Brain microvascular endothelial cell (primary cell): Measurements from ENCODE around the gene CCDC85A.

Experiments used
- DNase-seq: peaks from one replicate; pipeline ENCODE4 v3.0.0-alpha.2; 2020
- H3K27ac ChIP-seq: fragments of 250-450 bp; sonication (Bioruptor Pico); 2 replicates; pipeline ENCODE4 v1.5.1; 2020; ENCODE audit warnings: mild to moderate bottlenecking, moderate library complexity
- H3K27me3 ChIP-seq: fragments of 250-450 bp; sonication (Bioruptor Pico); replicated peaks from 2 replicates; pipeline ENCODE4 v1.5.1; 2020; ENCODE audit warnings: mild to moderate bottlenecking
- H3K36me3 ChIP-seq: fragments of 250-450 bp; sonication (Bioruptor Pico); replicated peaks from 2 replicates; pipeline ENCODE4 v1.5.1; 2020; ENCODE audit warnings: mild to moderate bottlenecking
- H3K4me3 ChIP-seq: 2 replicates; pipeline ENCODE4 v1.5.1; 2011; ENCODE audit warnings: low read depth, mild to moderate bottlenecking, control low read depth, low read length, moderate library complexity
- in situ Hi-C: cut with HindIII; loops from 2 replicates; pipeline ENCODE4 v1.10.0; 2017; ENCODE audit warnings: low sequenced_read_pairs, low pct_ligation_motif_present
- TF ChIP-seq, protein P1 (sequence below): IDR thresholded peaks from 2 replicates; pipeline ENCODE4 v1.5.1; 2011; ENCODE audit warnings: low read depth, mild to moderate bottlenecking, moderate library complexity, low read length, control low read depth, inconsistent platforms; ENCODE audit errors: missing control alignments

The CCDC85A gene

DNA sequence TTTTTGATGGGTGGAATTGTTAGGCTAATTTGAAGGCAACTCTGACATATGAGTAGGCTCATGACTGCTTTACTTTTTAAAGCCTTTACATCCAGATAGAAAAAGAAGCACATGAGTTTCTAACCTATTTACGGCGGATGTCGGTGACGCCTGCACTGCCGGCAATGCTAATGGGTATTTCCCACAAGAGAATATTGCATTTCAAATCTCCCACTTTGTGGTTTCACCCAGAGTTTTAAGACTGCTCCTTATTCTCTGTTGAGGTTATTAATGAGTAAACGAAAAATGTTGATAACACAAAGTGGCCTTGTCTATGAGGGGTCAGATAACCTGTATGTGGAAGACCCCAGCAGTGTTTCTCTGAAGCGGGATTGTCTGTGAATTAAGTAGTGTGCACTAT lies 14.0 kb downstream of the CCDC85A start:
- TF ChIP-seq, protein P1, sequence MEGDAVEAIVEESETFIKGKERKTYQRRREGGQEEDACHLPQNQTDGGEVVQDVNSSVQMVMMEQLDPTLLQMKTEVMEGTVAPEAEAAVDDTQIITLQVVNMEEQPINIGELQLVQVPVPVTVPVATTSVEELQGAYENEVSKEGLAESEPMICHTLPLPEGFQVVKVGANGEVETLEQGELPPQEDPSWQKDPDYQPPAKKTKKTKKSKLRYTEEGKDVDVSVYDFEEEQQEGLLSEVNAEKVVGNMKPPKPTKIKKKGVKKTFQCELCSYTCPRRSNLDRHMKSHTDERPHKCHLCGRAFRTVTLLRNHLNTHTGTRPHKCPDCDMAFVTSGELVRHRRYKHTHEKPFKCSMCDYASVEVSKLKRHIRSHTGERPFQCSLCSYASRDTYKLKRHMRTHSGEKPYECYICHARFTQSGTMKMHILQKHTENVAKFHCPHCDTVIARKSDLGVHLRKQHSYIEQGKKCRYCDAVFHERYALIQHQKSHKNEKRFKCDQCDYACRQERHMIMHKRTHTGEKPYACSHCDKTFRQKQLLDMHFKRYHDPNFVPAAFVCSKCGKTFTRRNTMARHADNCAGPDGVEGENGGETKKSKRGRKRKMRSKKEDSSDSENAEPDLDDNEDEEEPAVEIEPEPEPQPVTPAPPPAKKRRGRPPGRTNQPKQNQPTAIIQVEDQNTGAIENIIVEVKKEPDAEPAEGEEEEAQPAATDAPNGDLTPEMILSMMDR, result no peak
- Histone ChIP-seq H3K27ac (no peak overlapping the region), H3K27me3 (no peaks in the 10 kb centered on the region), H3K4me3 (no peak overlapping the region), H3K36me3 (no peaks in the 10 kb centered on the region)
- in situ Hi-C loops, result loop anchor here (25.0 kb wide), 1 partner anchor 1314 kb away; no protein-coding TSS in a partner anchor
- DNase-seq, result no peak

DNA sequence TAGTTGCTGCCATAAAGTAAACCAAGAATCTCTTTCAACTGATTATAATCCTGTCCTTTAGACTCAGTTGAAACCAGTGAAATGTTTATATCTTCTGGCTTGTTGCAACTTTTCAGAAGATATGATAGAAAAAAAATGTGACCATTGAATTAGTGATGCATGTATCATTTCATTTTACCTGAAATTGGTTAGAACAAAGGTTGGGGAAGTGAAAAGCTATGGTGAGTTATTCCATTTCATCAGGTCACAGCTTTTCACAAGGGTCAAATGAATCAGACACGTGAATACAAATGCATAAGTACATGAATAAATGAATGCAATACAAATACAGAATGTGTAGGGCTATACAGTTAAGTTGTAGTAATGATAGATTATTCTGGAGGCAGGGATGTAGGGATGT lies 15.1 kb downstream of the CCDC85A start:
- TF ChIP-seq, protein P1, result no peak
- in situ Hi-C loops, result loop anchor here (25.0 kb wide), 1 partner anchor 1313 kb away; no protein-coding TSS in a partner anchor
- no peaks in the 10 kb centered on the region for H3K27me3 ChIP-seq
- no peak overlapping the region for H3K27ac ChIP-seq
- no peak overlapping the region for H3K4me3 ChIP-seq
- DNase-seq, result no peak
- H3K36me3 ChIP-seq, result no peaks in the 10 kb centered on the region

DNA sequence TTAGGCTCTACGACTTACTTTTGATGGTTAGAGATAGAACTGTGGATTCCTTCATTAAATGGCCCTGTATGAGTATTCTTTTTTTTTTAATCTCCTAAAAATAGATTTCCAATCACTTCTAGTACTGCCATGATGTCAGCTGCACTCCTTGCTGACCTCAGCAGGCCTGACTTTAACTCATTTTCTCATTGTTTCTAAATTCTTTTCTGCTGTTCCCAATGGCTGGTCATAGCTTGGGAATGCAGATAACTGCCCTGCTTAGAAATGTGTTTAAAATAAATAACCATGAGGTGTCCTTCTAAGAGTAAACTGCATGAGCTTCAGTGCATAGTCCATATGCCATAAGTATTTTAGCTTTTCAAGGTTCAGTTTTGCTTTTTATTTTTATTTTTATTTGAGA lies 15.7 kb downstream of the CCDC85A start:
- no peaks in the 10 kb centered on the region for H3K36me3 ChIP-seq
- in situ Hi-C loops, result loop anchor here (25.0 kb wide), 1 partner anchor 1313 kb away; no protein-coding TSS in a partner anchor
- H3K27ac ChIP-seq, result no peak overlapping the region
- TF ChIP-seq, protein P1, result no peak
- DNase-seq, result no peak
- H3K4me3 ChIP-seq, result no peak overlapping the region
- H3K27me3 ChIP-seq, result no peaks in the 10 kb centered on the region

DNA sequence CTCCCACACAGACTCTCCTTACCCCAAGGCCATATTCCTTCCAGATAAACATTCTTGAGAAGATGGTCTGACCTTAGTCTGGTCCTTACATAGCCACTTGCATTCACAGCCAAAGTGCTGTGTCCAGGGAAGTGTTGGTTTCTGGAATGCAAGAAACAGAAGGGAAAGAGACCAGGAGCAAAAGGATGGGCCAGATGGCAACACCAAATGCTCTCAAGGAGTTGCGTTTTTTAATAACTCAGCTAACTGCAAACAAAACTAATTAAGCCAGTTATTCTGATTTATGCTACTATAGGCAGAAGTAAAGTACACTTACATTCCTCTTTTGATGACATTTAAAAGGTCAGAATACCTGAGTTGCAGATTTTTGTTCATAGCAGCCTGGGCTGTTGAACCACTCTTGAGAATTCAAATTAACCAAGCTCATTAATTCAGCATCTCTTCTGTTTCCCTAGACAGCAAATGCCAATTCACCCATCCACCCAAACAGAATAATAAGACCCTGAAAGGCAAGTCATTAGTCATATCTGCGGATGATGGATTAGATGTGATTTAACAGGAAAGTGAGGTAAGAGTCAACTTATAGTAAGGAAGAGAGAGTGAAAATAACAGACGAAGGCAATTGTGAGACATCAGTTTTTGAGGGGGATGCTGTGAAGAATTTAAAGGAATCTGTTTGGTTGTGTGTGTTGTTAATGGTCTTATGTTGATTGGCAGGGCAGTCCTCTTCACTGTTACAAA lies 18.8 kb downstream of the CCDC85A start:
- Histone ChIP-seq H3K27ac (no peak overlapping the region), H3K4me3 (no peak overlapping the region), H3K36me3 (no peaks in the 10 kb centered on the region), H3K27me3 (no peaks in the 10 kb centered on the region)
- DNase-seq, result no peak
- in situ Hi-C loops, result no loop called here
- TF ChIP-seq, protein P1, result no peak

DNA sequence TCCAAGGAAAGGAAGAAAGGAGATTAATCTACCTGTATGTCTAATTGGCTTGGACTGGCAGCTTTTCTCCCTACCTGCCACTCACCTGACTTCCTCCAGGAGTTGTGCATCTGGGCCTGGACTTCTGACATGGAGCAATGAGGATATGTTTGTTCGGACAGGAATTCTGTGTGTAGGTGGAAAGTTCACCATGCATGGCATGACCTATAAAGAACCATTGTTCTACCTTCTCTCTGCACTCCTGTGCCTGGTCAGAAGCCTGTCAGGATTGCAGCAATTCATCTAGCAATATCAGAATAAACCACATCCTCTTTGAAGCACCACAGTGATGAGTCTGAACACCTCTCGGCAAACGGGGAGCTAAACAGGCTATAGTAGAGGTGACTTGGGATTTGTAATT lies 20.8 kb downstream of the CCDC85A start:
- no peak for DNase-seq
- in situ Hi-C loops, result no loop called here
- H3K4me3 ChIP-seq, result no peak overlapping the region
- TF ChIP-seq, protein P1, result no peak
- H3K27me3 ChIP-seq, result no peaks in the 10 kb centered on the region
- H3K27ac ChIP-seq, result no peak overlapping the region
- no peaks in the 10 kb centered on the region for H3K36me3 ChIP-seq

DNA sequence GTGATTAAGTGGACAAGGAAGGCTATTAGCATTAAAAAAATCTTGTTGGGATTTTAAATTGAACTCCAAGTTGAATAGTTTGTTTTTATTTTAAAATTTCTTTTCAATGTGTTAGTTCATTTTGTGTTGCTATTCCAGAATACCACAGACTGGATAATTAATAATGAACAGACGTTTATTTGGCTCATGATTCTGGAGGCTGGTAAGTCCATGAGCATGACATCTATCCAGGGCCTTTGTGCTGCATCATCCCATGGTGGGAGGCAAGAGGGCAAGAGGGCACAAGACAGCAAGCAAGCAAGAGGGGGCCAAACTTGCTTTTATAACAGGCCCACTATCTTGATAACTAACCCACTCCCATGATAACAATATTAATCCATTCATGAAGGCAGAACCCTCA lies 22.5 kb downstream of the CCDC85A start:
- Histone ChIP-seq H3K27ac (no peak overlapping the region), H3K4me3 (no peak overlapping the region), H3K36me3 (no peaks in the 10 kb centered on the region), H3K27me3 (no peaks in the 10 kb centered on the region)
- TF ChIP-seq, protein P1, result no peak
- in situ Hi-C loops, result no loop called here
- no peak for DNase-seq
